Activated T-helper 1 cell treated with anti-CD3 and anti-CD28 coated beads, Interleukin-2, amount 50 U/mL, for 16 hours (primary cell): ENCODE measurements around the gene DNAJA3.
A peak's percentile ranks its signal among the peaks of the same experiment; 100 is the strongest.

ENCODE experiments used
- DNase-seq, 2 donors: peaks; one replicate each; pipeline ENCODE4 v3.0.0-alpha.2; 2020; ENCODE audit warnings: low read depth in 1 of 2, low spot score in 1 of 2

The DNAJA3 gene

GRCh38 chr16:4433228-4433627, 7.6 kb downstream of the DNAJA3 start:
- no peak for DNase-seq

GRCh38 chr16:4433914-4434787, 8.5 kb downstream of the DNAJA3 start:
- no peak for DNase-seq

GRCh38 chr16:4435337-4436067, 9.8 kb downstream of the DNAJA3 start:
- DNase-seq: no peak

GRCh38 chr16:4437366-4437765, 11.7 kb downstream of the DNAJA3 start:
- no peak for DNase-seq

- DNase-seq: no peak
These were observed 16.7 kb downstream of the DNAJA3 start for GRCh38 chr16:4442371-4442770.

GRCh38 chr16:4443271-4443670, 17.6 kb downstream of the DNAJA3 start:
- no peak for DNase-seq

- DNase-seq: no peak
These were observed 18.3 kb downstream of the DNAJA3 start for GRCh38 chr16:4443986-4444385.

GRCh38 chr16:4450430-4450829, 24.8 kb downstream of the DNAJA3 start:
- DNase-seq: no peak

GRCh38 chr16:4450931-4451519, 25.4 kb downstream of the DNAJA3 start:
- DNase-seq: no peak

- DNase-seq: no peak
These were observed 27.0 kb downstream of the DNAJA3 start for GRCh38 chr16:4452674-4453073.

GRCh38 chr16:4454623-4455022, 29.0 kb downstream of the DNAJA3 start:
- DNase-seq: no peak

GRCh38 chr16:4455081-4455480, 29.4 kb downstream of the DNAJA3 start:
- no peak for DNase-seq

GRCh38 chr16:4455951-4456350, 30.3 kb downstream of the DNAJA3 start:
- DNase-seq: no peak

- no peak for DNase-seq
These were observed 35.2 kb downstream of the DNAJA3 start for GRCh38 chr16:4460936-4461249.

- no peak for DNase-seq
These were observed 35.8 kb downstream of the DNAJA3 start for GRCh38 chr16:4461250-4462085.

- DNase-seq: no peak
These were observed 38.0 kb downstream of the DNAJA3 start for GRCh38 chr16:4463522-4464163.

GRCh38 chr16:4465977-4466779, 40.5 kb downstream of the DNAJA3 start:
- DNase-seq: peak; percentile 41 to 49

- no peak for DNase-seq
These were observed 42.2 kb downstream of the DNAJA3 start for GRCh38 chr16:4467916-4468315.

GRCh38 chr16:4468972-4469371, 43.3 kb downstream of the DNAJA3 start:
- DNase-seq: no peak

- DNase-seq: no peak
These were observed 46.2 kb downstream of the DNAJA3 start for GRCh38 chr16:4471869-4472268.
